ENCODE data around the gene POLR2E. TPM values are rescaled to one million over a fixed set of nuclear protein-coding genes. Genes with fewer than 3 reads are reported as not detected.

POLR2E gene
- total RNA-seq, 1 experiment from 2014 or later, result 141 TPM

DNA sequence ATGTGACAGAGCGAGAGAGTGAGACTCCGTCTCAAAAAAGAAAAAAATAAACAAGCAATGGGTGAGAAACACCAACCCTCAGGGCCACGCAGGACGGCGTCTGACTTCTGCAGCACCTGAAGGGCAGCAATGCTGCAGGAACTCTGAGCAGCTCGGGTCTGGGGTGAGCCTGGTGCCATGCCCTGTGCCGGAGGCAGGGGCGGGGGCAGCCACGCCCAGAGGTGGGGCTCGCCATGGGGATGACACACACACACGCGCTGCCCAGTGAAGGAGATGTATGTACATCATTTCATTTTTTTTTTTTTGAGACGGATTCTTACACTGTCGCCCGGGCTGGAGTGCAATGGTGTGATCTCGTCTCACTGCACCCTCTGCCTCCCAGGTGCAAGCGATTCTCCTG lies 32.9 kb upstream of the POLR2E start:
- H3K27ac Mint-ChIP-seq (ENCODE audit: unreplicated experiment), result no peak overlapping the region

GRCh38 chr19:1126984-1127760 lies 32.0 kb upstream of the POLR2E start:
- H3K27me3 Mint-ChIP-seq (ENCODE audit: unreplicated experiment), result no peaks in the 10 kb centered on the region
- H3K4me1 Mint-ChIP-seq (ENCODE audit: low read depth, unreplicated experiment), result no peaks in the 10 kb centered on the region
- no peak overlapping the region for H3K4me3 Mint-ChIP-seq (ENCODE audit: low read depth, unreplicated experiment)
- H3K9me3 Mint-ChIP-seq (ENCODE audit: low read depth, unreplicated experiment), result no peaks in the 10 kb centered on the region
- H3K27ac Mint-ChIP-seq (ENCODE audit: unreplicated experiment), result no peak overlapping the region
- BruUV-seq (replicated peaks), result no TSS peak
- intact Hi-C loops (cut with micrococcal nuclease; ENCODE audit: unreplicated experiment), result no loop called here
- no peak for DNase-seq
- peaks cover 64% of the 10 kb centered on the region for H3K36me3 Mint-ChIP-seq (ENCODE audit: insufficient read depth, unreplicated experiment)
- TF ChIP-seq, protein P1, sequence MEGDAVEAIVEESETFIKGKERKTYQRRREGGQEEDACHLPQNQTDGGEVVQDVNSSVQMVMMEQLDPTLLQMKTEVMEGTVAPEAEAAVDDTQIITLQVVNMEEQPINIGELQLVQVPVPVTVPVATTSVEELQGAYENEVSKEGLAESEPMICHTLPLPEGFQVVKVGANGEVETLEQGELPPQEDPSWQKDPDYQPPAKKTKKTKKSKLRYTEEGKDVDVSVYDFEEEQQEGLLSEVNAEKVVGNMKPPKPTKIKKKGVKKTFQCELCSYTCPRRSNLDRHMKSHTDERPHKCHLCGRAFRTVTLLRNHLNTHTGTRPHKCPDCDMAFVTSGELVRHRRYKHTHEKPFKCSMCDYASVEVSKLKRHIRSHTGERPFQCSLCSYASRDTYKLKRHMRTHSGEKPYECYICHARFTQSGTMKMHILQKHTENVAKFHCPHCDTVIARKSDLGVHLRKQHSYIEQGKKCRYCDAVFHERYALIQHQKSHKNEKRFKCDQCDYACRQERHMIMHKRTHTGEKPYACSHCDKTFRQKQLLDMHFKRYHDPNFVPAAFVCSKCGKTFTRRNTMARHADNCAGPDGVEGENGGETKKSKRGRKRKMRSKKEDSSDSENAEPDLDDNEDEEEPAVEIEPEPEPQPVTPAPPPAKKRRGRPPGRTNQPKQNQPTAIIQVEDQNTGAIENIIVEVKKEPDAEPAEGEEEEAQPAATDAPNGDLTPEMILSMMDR (IDR thresholded peaks at IDR 0.05; ENCODE audit: unreplicated experiment), result no peak
- CTCF ChIA-PET, result no interaction called here

More for the DNA sequence above, 32.9 kb upstream of the POLR2E start:
- H3K27me3 Mint-ChIP-seq (ENCODE audit: unreplicated experiment), result no peaks in the 10 kb centered on the region
- TF ChIP-seq, protein P1 (IDR thresholded peaks at IDR 0.05; ENCODE audit: unreplicated experiment), result no peak
- H3K4me1 Mint-ChIP-seq (ENCODE audit: low read depth, unreplicated experiment), result no peaks in the 10 kb centered on the region
- no peak for DNase-seq
- intact Hi-C loops (cut with micrococcal nuclease; ENCODE audit: unreplicated experiment), result no loop called here
- H3K9me3 Mint-ChIP-seq (ENCODE audit: low read depth, unreplicated experiment), result no peaks in the 10 kb centered on the region
- BruUV-seq (replicated peaks), result no TSS peak
- H3K36me3 Mint-ChIP-seq (ENCODE audit: insufficient read depth, unreplicated experiment), result peaks cover 61% of the 10 kb centered on the region
- no peak overlapping the region for H3K4me3 Mint-ChIP-seq (ENCODE audit: low read depth, unreplicated experiment)
- CTCF ChIA-PET, result no interaction called here

GRCh38 chr19:1125601-1126467 lies 30.7 kb upstream of the POLR2E start:
- Mint-ChIP-seq H3K27ac (ENCODE audit: unreplicated experiment) (no peak overlapping the region), H3K36me3 (ENCODE audit: insufficient read depth, unreplicated experiment) (peaks cover 61% of the 10 kb centered on the region), H3K4me3 (ENCODE audit: low read depth, unreplicated experiment) (no peak overlapping the region), H3K4me1 (ENCODE audit: low read depth, unreplicated experiment) (no peaks in the 10 kb centered on the region), H3K9me3 (ENCODE audit: low read depth, unreplicated experiment) (no peaks in the 10 kb centered on the region), H3K27me3 (ENCODE audit: unreplicated experiment) (no peaks in the 10 kb centered on the region)
- no peak for DNase-seq
- no TSS peak for BruUV-seq (replicated peaks)
- TF ChIP-seq, protein P1 (IDR thresholded peaks at IDR 0.05; ENCODE audit: unreplicated experiment), result no peak
- intact Hi-C loops (cut with micrococcal nuclease; ENCODE audit: unreplicated experiment), result no loop called here
- CTCF ChIA-PET, result no interaction called here

DNA sequence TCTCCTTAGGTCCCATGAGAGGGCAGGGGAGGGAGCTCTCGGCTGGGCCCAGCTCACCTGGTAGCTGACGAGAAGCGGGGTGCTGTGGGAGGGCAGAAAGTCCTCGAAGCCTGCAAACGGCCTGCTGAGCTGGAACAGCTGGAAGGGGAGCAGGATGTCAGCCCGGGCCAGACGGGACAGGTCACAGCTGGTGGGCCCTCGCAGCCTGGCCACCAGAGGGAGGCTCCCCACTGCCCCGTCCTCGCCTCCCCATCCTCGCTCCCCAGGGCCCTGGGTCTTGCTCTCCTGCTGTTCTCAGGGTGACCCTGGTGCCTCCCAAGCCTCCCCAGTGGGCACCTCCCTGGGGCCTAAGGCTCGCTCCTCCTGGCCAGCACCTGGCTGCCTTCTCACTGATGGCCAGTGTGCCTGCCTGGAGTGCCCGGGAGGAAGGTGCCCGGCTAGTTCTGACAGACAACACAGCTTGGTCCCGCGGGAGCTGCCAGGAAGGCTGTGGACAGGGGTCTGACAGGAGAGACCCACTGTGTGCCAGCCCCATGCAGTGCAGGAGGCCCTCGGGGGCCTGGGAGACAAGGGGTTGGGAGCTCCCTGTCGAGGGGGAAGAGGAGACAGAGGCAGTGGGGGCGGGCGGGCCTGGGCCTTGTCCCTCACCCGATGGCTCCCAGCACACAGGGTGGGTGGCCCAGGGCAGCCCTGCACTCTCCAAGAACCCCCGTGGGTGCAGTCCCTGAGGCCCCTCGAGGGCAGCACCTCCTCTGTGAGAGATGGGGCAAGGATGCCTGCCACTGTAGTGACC lies 28.9 kb upstream of the POLR2E start:
- no peak for DNase-seq
- intact Hi-C loops (cut with micrococcal nuclease; ENCODE audit: unreplicated experiment), result no loop called here
- Mint-ChIP-seq H3K27me3 (ENCODE audit: unreplicated experiment) (no peaks in the 10 kb centered on the region), H3K4me3 (ENCODE audit: low read depth, unreplicated experiment) (no peak overlapping the region), H3K9me3 (ENCODE audit: low read depth, unreplicated experiment) (no peaks in the 10 kb centered on the region), H3K27ac (ENCODE audit: unreplicated experiment) (no peak overlapping the region), H3K4me1 (ENCODE audit: low read depth, unreplicated experiment) (no peaks in the 10 kb centered on the region), H3K36me3 (ENCODE audit: insufficient read depth, unreplicated experiment) (peaks cover 63% of the 10 kb centered on the region)
- CTCF ChIA-PET, result interaction anchor here (0.6 to 0.8 kb wide), 2 partner anchors 57 to 1242 kb away, joined by 5 read pairs; no protein-coding TSS in a partner anchor
- BruUV-seq (replicated peaks), result no TSS peak
- TF ChIP-seq, protein P1 (IDR thresholded peaks at IDR 0.05; ENCODE audit: unreplicated experiment), result no peak
